ENCODE data around the gene TLN1.

GRCh38 chr9:35778496-35778895 is 46.5 kb upstream of the TLN1 start:
- TF ChIP-seq EP300 (IDR thresholded peaks at IDR 0.05) (no peak), SMC3 (IDR thresholded peaks at IDR 0.05) (no peak), CTCF (IDR thresholded peaks at IDR 0.05) (no peak), ZFP36 (IDR thresholded peaks at IDR 0.05; ENCODE audit: borderline replicate concordance, partially characterized antibody) (no peak), ZC3H11A (IDR thresholded peaks at IDR 0.05) (no peak), CEBPB (IDR thresholded peaks at IDR 0.05) (no peak), RNF2 (IDR thresholded peaks at IDR 0.05; ENCODE audit: borderline replicate concordance, low read depth) (no peak), BHLHE40 (IDR thresholded peaks at IDR 0.05; ENCODE audit: low read depth, low read length) (no peak), RCOR1 (IDR thresholded peaks at IDR 0.05; ENCODE audit: low read depth, low read length) (no peak), POLR2A (IDR thresholded peaks at IDR 0.05; ENCODE audit: low read length) (no peak), E2F6 (IDR thresholded peaks at IDR 0.05; ENCODE audit: borderline replicate concordance, low read depth) (no peak), PBX3 (IDR thresholded peaks at IDR 0.05) (no peak), ZNF302 (CRISPR knock-in tag; IDR thresholded peaks at IDR 0.05) (no peak)

Data from A549 (cell line).